ENCODE data around the gene PEX13.

DNA sequence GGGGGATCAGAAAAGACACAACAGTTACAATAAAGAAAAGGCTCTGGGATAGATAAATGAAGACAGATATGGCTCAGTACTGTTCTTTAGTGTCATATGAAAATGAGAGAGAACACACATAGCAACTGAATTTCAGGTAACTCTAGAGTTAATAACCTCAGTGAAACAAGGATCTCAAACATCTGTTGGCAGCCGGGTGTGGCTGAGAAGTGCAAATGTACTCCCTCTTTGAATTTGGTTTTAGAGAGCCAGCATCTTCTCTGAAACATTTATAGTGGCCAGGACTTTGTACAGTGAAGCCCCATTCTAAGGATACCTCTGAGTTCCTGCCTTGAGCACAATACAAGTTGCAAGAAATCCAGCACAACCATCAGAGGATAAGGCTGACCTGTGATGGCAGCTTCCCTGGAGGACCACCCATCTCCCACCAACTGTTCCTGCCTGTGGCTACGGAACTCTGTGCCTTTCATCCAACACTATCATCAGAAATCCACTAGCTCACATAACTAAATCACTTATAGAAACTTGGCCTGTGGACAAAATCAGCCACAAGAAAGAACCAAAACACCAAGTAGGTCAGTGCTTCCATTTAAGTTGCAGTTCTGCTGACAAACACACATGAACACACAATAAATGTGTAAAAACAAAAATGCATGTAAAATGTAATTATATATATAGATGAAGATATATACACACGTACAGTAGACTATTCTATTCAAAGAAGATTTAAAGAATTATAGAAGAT, 37.3 kb upstream of the PEX13 start:
- TF ChIP-seq, protein P1, sequence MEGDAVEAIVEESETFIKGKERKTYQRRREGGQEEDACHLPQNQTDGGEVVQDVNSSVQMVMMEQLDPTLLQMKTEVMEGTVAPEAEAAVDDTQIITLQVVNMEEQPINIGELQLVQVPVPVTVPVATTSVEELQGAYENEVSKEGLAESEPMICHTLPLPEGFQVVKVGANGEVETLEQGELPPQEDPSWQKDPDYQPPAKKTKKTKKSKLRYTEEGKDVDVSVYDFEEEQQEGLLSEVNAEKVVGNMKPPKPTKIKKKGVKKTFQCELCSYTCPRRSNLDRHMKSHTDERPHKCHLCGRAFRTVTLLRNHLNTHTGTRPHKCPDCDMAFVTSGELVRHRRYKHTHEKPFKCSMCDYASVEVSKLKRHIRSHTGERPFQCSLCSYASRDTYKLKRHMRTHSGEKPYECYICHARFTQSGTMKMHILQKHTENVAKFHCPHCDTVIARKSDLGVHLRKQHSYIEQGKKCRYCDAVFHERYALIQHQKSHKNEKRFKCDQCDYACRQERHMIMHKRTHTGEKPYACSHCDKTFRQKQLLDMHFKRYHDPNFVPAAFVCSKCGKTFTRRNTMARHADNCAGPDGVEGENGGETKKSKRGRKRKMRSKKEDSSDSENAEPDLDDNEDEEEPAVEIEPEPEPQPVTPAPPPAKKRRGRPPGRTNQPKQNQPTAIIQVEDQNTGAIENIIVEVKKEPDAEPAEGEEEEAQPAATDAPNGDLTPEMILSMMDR (IDR thresholded peaks at IDR 0.05; ENCODE audit: extremely low read depth in 1 of 2, insufficient read depth in 1 of 2, low read depth in 1 of 2, low read length in 2 of 2) = no peak
- TF ChIP-seq JUN (IDR thresholded peaks at IDR 0.05; ENCODE audit: borderline replicate concordance, insufficient read depth, insufficient read length, low read depth) (no peak), POLR2A (IDR thresholded peaks at IDR 0.05; ENCODE audit: low read depth, low read length) (no peak), EZH2 (IDR thresholded peaks at IDR 0.05; ENCODE audit: borderline replicate concordance, low read depth, low read length, severe bottlenecking) (no peak), POLR2AphosphoS5 (IDR thresholded peaks at IDR 0.05; ENCODE audit: insufficient read depth, low read depth, low read length) (no peak), GATA2 (IDR thresholded peaks at IDR 0.05; ENCODE audit: insufficient read depth, insufficient read length, low read depth, low read length) (no peak), MYC (IDR thresholded peaks at IDR 0.05; ENCODE audit: low read depth, low read length) (no peak), FOS (IDR thresholded peaks at IDR 0.05; ENCODE audit: borderline replicate concordance, insufficient read depth, low read length) (no peak)
- TF ChIP-seq, protein P2, sequence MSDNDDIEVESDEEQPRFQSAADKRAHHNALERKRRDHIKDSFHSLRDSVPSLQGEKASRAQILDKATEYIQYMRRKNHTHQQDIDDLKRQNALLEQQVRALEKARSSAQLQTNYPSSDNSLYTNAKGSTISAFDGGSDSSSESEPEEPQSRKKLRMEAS (IDR thresholded peaks at IDR 0.05; ENCODE audit: insufficient read depth, insufficient read length) = no peak
